Glomerular visceral epithelial cell (primary cell): ENCODE measurements around the gene HIKESHI.
"Not testable (repeated sequence)": the region's sequence is repeated elsewhere in the genome, so short reads cannot be mapped to it uniquely, and the experiment has no call there.

Source experiments
- DNase-seq: peaks from one replicate; pipeline ENCODE4 v3.0.0-alpha.2; 2016; ENCODE audit errors: extremely low spot score

Gene HIKESHI

GRCh38 chr11:86292912-86293616 is 9.0 kb upstream of the HIKESHI start:
- DNase-seq, result no peak

GRCh38 chr11:86294026-86294425 is 8.0 kb upstream of the HIKESHI start:
- no peak for DNase-seq

- DNase-seq, result no peak
Measured at GRCh38 chr11:86301742-86302091, 323 bp upstream of the HIKESHI start.

GRCh38 chr11:86303257-86303656 is 1.2 kb downstream of the HIKESHI start:
- no peak for DNase-seq

GRCh38 chr11:86308710-86309109 is 6.7 kb downstream of the HIKESHI start:
- DNase-seq, result not testable (repeated sequence)

- DNase-seq, result no peak
Measured at GRCh38 chr11:86313793-86314192, 11.8 kb downstream of the HIKESHI start.

- no peak for DNase-seq
Measured at GRCh38 chr11:86314636-86315035, 12.6 kb downstream of the HIKESHI start.

- DNase-seq, result no peak
Measured at GRCh38 chr11:86335131-86335767, 33.2 kb downstream of the HIKESHI start.

- no peak for DNase-seq
Measured at GRCh38 chr11:86337227-86337626, 35.2 kb downstream of the HIKESHI start.

GRCh38 chr11:86341382-86341781 is 39.3 kb downstream of the HIKESHI start:
- no peak for DNase-seq

GRCh38 chr11:86346513-86346912 is 44.5 kb downstream of the HIKESHI start:
- DNase-seq, result no peak

- peak; percentile 45 for DNase-seq
Measured at GRCh38 chr11:86355256-86355655, 53.2 kb downstream of the HIKESHI start.

GRCh38 chr11:86357412-86357811 is 55.4 kb downstream of the HIKESHI start:
- DNase-seq, result not testable (repeated sequence)

GRCh38 chr11:86358720-86359119 is 56.7 kb downstream of the HIKESHI start:
- no peak for DNase-seq

GRCh38 chr11:86360775-86361395 is 58.8 kb downstream of the HIKESHI start:
- DNase-seq, result peak; percentile 20

GRCh38 chr11:86363424-86363823 is 61.4 kb downstream of the HIKESHI start:
- no peak for DNase-seq

GRCh38 chr11:86365546-86365945 is 63.5 kb downstream of the HIKESHI start:
- no peak for DNase-seq

- no peak for DNase-seq
Measured at GRCh38 chr11:86369668-86370067, 67.6 kb downstream of the HIKESHI start.

- no peak for DNase-seq
Measured at GRCh38 chr11:86370171-86370570, 68.1 kb downstream of the HIKESHI start.

GRCh38 chr11:86370922-86371594 is 69.0 kb downstream of the HIKESHI start:
- DNase-seq, result peak; percentile 19

GRCh38 chr11:86372041-86372440 is 70.0 kb downstream of the HIKESHI start:
- DNase-seq, result no peak

GRCh38 chr11:86372586-86372985 is 70.5 kb downstream of the HIKESHI start:
- no peak for DNase-seq

- DNase-seq, result no peak
Measured at GRCh38 chr11:86374069-86374468, 72.0 kb downstream of the HIKESHI start.
